SHP77 treated with DMSO at 0.1 percent for 48 hours (cell line): ENCODE data around the gene HOXA10.

Source experiments
- DNase-seq: peaks from one replicate; lab custom pipeline; 2025; lab: John Stamatoyannopoulos, UW

The HOXA10 gene

DNA sequence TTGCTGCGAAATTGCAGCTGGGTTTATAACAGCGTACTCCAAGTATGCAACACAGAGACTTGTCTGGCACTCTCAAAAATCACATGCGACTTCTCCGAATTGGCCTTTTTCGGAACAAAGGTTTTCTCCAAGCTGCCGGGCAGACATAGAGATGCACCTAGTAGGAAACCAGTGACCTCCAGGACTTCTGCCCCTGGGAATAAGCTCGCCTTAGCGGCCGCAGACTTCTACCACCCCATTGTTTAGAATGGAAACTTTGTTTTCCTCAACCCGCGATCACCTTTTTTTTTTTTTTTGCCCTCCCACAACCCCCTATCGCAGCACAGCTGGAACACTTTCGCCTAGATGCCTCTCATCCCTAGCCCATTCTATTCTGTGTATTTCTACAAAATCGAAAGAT is 4.9 kb upstream of the HOXA10 start:
- no peak for DNase-seq

DNA sequence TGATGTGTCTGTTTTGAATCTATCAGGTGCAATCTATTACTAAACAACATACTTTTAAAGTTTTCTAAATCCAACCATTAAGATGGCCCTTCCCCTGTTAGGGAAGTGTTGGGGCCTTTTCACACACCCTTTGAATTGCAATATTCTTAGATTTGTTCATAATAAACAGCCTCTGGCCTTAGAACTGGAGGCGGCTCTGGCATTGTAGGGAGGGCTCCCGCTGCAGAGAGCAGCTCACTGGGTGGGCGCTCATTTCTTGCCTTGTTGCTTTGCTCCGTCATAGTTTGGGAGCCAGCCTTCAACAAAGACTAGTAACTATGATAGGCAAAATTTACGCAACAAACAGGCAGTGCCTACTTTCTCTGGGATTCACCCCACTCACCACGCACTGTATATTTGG is 4.2 kb upstream of the HOXA10 start:
- no peak for DNase-seq

DNA sequence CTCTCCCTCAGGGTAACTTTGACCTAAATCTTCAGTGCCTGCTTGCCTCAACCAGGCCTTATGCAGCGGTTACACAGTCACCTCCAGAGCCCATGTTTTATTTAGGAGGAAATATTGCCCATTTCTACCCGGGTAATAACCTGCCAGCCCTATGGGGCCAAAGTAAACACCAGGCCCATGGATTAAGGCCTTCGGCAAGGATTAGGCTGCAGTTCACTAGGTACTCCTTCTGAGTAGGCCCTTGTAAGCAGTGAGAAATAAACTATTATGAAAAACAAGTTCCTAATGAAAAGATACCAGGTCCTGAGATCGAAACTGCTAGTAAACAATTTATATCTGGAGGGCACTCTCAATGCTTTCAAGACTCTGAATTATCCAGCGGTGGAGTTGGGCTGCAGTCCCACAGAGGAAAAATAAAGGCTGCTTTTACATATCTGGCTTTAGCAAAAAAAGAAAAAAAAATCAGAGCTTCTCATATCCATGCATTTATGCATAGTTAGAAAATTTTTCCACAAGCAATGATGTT is 3.7 kb upstream of the HOXA10 start:
- DNase-seq: no peak

GRCh38 chr7:27176962-27177794 is 3.1 kb upstream of the HOXA10 start:
- DNase-seq: no peak

GRCh38 chr7:27176524-27176845 is 2.4 kb upstream of the HOXA10 start:
- DNase-seq: no peak

DNA sequence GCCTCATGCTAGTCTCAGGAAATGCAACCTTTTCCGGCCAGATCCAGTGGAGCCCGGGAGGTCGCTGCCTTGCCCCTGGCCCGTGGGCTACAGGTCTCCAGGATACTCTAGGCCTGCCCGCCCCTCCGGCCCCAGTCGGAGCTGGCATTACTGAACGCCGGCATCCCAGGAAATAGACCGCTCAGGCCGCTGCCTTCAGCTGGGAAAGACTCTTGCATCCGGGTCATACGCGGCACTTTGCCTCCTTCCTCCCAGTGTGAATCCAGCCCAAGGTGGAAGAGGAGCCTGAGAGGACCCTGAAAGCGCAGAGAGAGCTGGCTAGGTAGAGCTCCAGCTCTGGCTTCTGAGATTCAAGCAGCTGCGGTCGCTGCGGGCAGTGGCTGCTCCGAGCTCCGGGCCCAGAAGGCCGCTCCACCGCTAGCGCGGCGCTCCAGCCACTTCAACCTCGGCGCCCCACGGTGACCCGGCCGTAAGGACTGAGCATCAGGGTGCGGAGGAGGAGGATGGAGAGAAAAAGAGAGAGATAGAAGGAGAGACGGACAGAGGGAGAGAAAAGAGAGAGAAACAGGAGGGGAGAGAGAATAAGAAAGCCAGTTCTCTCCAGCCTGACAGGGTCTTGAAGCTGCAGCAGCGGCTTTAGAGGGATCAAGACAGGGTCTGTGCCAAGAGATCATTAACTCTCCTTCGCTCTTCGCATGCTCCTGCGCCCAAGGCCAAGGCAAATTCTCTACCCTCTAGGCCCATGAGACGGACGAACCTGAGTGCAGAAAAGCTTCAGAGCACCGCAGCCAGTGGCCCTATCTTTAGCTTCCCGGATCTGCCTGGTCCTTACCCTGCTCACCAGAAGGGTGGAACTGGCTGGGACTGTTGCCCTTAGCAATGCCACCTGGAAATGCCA is 1.8 kb upstream of the HOXA10 start:
- DNase-seq: no peak

DNA sequence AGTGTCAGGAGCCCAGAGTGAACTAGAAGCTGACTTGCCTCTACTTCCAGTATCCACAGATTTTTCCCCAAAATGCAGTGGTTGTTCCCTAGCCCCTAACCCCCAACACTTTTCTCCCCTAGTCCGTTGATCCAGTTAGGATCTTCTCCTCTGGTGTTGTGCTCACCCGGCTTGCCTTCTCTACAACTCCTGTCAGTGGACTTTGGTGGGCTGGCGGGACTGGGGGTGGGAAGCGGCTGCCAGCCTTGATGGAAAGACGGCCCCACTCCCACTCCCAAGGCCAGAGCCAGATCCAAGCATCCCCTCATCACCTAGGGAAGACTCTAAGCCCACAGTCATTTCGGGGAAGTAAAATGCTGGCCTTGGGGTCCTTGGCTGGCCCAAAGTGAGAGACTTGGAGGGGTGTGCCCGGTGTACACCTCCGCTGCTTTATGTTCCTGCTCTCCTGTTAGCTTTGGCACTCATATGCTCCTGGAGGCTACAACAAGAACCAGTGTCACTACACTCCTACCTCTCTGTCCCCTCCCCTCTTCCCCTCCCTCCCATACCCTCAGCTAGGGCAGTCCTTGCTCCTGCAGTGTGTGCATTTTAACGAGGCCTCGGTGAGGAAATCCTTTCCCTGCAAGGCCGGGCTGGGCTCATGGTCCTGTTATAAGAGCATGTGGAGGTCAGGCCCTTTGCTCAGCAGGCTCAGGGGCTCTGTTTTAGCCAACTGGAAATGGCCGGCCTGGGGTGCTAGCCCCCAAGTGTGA is 930 bp upstream of the HOXA10 start:
- no peak for DNase-seq

- no peak for DNase-seq
These were observed 587 bp downstream of the HOXA10 start for GRCh38 chr7:27173511-27173955.

GRCh38 chr7:27172823-27173510 is 1.2 kb downstream of the HOXA10 start:
- DNase-seq: no peak

DNA sequence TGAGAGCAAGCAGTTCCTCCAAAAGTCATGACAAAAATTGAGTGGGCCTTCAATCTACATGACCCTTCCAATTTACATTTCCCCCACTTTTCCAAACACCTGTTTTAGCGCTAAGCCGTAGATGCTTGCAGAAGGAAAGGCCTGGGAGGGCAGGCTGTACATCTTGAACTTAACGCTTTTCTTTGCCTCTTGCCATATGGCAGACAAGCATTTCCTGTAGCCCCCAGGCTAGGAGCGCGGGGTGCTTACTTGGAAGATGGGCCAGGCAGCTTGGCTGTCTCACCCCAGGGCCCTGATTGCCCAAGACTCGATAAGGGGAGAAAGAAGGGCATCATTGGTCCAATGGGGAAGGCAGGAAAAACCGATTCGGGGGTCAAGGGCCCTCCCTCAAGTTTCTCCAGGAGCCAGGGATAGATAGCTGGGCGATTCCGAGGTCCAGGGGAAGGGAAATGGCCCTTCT is 1.8 kb downstream of the HOXA10 start:
- DNase-seq: no peak

DNA sequence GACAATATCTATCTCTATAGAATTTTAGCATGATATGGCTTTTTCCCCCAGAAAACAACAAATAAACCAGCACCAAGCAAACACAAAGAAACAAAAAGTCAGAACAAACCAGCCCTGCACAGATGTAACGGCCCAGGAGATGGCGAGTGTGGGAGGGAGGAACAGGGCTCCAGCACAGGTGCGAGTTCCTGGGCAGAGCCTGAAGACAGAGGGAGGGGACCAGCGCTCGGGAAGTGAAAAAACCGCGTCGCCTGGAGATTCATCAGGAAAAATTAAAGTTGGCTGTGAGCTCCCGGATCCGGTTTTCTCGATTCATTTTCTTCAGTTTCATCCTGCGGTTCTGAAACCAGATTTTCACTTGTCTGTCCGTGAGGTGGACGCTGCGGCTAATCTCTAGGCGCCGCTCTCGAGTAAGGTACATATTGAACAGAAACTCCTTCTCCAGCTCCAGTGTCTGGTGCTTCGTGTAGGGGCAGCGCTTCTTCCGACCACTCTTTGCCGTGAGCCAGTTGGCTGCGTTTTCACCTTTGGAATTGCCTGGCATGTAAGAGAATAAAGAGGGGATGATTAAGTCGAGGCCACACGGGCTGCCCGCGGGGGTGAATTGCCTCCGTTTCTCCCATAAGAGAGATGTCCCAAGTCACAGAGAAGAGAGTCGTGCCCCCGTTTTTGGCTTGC is 2.3 kb downstream of the HOXA10 start:
- no peak for DNase-seq

DNA sequence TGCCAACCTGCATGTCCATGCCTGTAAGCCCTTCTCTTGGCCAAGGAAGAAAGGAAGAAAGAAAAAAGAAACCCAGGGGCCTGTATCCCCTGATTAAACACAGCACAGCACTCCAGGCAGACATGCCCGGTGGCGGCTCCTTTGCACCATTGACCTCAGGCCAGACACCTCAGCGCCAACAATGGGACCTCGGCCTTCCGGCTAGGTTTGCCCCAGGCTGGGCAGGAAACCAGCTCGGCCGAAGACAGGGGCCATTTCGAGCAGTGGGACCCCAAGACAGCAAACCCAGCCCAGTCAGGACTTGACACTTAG is 2.8 kb downstream of the HOXA10 start:
- DNase-seq: no peak

DNA sequence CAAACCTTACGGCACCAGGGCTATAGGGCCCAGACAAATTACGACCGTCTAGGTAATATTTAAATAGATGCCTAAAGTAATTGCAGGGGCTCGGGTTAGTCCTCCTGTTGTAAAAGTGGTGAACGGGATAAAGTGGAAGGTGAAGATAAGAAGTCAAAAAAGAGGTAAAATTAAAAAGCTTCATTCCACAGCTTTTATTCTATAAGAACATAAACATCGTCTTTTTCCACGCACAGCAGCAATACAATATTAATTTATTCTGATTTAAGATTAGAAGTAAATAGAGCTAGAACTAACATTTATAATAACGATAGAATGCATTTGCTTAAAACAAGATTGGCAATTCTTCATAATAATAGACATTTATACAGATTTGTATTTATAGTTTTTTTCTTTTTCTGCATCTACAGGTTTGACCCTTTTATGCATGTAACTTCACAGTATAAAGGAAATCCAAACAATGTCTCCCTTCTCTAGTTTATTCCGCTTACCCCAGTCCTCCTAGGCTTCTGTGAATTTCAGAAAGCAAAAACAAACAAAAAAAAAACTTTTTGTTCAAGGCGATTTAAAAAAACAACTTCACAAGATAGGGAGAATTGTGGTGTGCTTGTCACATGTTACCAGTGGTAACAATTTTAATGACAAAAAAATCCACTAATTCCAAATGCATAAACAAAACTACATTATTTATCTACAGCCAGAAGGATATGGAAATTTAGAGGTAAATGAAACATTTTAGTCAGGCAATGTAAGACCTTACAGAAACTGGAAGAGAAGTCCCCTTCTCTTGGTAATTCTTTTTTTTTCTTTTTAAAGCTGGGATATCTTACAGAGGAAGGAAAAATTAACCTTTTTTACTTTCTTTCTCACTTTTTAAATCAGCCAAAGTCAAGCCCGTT is 3.4 kb downstream of the HOXA10 start:
- no peak for DNase-seq

GRCh38 chr7:27169658-27170425 is 4.3 kb downstream of the HOXA10 start:
- DNase-seq: no peak

DNA sequence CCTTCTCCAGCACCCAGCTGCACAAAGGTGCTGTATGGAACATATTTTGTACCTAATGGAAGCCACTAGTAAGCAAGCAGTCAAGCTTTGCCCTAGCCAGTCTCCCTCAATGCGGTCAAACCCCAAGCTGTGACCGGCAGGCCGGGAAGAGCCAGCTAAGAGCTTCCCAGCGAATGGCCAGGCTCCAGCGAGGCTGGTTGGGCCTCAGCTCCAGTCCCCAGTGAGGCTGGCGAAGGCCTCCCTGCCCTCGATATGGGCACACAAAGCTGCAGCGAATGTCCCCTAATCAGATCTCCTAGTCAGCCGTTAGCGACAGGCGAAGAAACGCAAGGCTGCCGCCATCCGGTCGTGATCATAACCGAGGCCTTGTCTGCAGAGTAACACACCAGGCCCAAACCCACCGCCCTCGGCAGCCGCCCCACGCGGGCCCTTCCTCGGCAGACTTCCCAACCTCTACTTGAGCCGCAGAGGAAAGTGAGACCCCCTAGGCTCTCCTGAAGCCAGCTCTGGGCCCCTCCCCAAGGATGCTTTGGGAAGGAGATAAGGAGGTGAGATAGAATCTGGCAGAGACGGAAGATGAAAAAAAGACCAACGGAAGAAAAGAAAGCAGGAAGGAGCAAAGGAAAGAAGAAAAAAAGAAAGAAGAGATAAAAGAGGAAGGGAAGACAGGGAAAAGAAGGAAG is 5.7 kb downstream of the HOXA10 start:
- no peak for DNase-seq

- no peak for DNase-seq
These were observed 6.2 kb downstream of the HOXA10 start for GRCh38 chr7:27167916-27168264.

DNA sequence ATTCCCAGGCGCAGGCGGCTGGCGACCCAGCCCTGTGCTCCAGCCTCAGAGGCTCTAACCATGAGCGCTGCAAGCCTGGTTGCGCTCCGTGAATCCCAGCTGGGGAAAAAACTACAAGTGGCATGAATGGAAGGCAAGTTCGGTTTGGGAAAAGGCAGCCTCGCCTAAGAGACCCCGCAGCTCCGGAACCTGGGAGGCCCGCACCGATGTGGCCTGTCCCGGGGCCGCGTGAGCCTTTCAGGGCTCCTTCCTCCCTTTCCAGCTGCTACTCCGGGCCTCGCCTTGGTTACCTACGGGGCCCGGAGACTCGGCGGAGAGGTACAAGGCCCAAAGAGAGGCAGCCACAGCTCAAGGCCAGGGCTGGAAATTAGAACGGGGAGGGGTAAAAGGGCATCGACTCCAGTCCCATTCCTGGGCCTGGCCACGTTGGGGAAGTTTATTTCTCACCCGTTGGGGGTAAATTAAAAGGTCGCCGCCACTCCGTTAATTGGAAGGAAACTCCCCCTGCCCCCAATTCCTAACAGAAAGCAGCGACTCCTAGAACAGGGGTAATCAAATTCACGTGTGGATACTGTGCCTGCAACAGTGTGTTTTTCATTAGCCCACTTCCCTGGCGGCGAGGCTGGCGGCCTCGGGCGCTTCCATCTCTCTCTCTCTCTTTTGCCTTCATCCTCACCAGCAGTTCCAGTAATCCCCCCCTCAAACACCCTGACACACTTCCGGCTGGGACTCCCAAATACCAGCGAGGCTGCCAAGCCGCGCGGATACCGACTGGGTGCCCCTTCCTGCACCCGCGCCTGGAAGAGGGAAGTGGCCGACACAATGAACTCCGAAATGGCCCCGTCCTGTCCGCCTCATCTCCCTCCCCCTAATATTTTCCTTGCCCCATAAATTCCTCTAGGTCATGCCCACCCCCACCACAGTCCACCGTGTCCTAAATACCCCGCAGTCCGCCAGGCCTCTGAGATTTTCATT is 7.3 kb downstream of the HOXA10 start:
- DNase-seq: no peak
